ENCODE results near the gene LRRC59. TPM values are rescaled to one million over a fixed set of nuclear protein-coding genes. Genes with fewer than 3 reads are reported as not detected.

LRRC59 gene
- total and polyA plus RNA-seq, 2 of the 13 experiments (the other 11 are each of a cell fraction or from before 2014, with no cell fraction given): 87.3 to 222 TPM

DNA sequence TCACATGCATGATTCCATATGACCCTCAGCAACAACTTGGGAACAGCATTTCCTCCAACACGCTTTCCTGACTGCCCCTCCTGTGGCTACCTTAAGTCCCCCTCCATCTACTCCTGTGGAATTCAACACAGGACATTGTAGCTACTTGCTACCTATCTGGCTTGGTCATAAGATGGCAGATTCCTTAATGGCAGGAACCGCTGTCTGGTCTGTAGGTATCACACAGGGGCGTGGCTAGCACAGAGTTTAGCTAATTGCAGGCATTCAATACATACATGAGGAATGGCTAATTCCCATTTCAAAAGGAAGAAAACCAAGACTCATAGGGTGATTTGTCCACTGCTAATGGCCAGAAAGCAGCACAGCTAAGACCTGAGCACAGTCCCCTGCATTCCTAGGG, 8.6 kb downstream of the LRRC59 start (continued):
- TF ChIP-seq PRPF4 (IDR thresholded peaks at IDR 0.05; ENCODE audit: low read depth, low read length, poor library complexity, severe bottlenecking) (no peak), POLR2AphosphoS2 (IDR thresholded peaks at IDR 0.05; ENCODE audit: low read depth, low read length) (peak; percentile 87), RBAK (CRISPR knock-in tag; IDR thresholded peaks at IDR 0.05) (no peak)

- intact Hi-C loops (cut with micrococcal nuclease; ENCODE audit: unreplicated experiment) (no loop called here), in situ Hi-C loops (cut with HindIII; ENCODE audit: extremely low pct_ligation_motif_present, low pct_unique_long_range_greater_than_20kb) (no loop called here)
- peaks cover 60 to 92% of the 10 kb centered on the region in 2 experiments for H3K36me3 ChIP-seq (replicated peaks in 1 of 2; ENCODE audit: control insufficient read depth in 1 of 2, insufficient read depth in 2 of 2, low read length in 2 of 2)
- H3K4me3 ChIP-seq (replicated peaks in 1 of 3; ENCODE audit: insufficient read depth in 1 of 3, low read depth in 2 of 3, low read length in 3 of 3): no peak overlapping the region
- H3K79me2 ChIP-seq (ENCODE audit: insufficient read depth, low read length): peaks cover 7% of the 10 kb centered on the region
- TF ChIP-seq ZNF44 (CRISPR knock-in tag; IDR thresholded peaks at IDR 0.05): no peak
- no peak for TF ChIP-seq NR2C2 (CRISPR knock-in tag; IDR thresholded peaks at IDR 0.05; ENCODE audit: borderline replicate concordance)
- TF ChIP-seq ZKSCAN1 (IDR thresholded peaks at IDR 0.05; ENCODE audit: low read length): peak; percentile 83
- no TSS peak for BruUV-seq (replicated peaks)
- H3K9ac ChIP-seq (ENCODE audit: insufficient read depth, low read depth, low read length): no peak overlapping the region
- no peaks in the 10 kb centered on the region for H3K27me3 ChIP-seq (ENCODE audit: control insufficient read depth in 1 of 2, insufficient read depth in 2 of 2, low read length in 2 of 2)
- 93% methylated on average over 3 of the region's 3 CpGs for WGBS (ENCODE audit: low lambda C conversion rate)
- H4K20me1 ChIP-seq (ENCODE audit: insufficient read depth, low read length): 0 out of 2 replicates have a peak, but pooled peaks cover 3% of the 10 kb centered on the region
- FAIRE-seq (no peak), DNase-seq (ENCODE audit: low spot score) (no peak), ATAC-seq (peak; percentile 9; the same call in 2 of the 3 replicates)
- H3K4me2 ChIP-seq (ENCODE audit: low read depth, low read length): no peak overlapping the region
- H3K9me3 ChIP-seq (ENCODE audit: low read length): no peaks in the 10 kb centered on the region
- POLR2A ChIA-PET: interaction anchor here (4.7 kb wide), 1 partner anchor 11 kb away, joined by 19 read pairs; the partner anchor contains the start of gene LRRC59
- CTCF ChIA-PET (ENCODE audit: low intra/inter-chr PET ratio, low total read pairs): no interaction called here
- no peak overlapping the region for H2AFZ ChIP-seq (ENCODE audit: low read length)
- no peaks in the 10 kb centered on the region for H3K4me1 ChIP-seq (ENCODE audit: insufficient read depth, low read length)
- H3K27ac ChIP-seq (ENCODE audit: extremely low read length, insufficient read depth, low read length): no peak overlapping the region
Observed at GRCh38 chr17:50386510-50386909, 10.8 kb downstream of the LRRC59 start.

DNA sequence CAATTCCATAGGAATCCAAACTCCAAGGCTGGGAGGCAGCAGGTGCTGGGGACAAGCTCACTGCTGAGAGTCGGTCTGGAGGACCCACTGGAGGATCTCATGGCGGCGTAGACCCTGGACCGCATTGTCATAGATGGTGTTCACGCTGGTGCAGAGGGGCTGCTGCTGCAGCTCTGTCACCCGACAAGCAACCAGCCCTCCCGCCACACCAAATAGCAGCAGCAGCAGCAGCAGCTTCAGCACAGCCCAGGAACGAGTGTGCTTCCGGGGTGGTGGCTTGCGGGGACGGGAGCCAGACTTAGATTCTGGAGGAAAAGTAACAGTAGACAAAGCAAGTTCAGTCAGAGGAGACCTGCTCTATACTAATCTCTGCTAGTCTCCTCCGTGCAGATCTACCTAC, 14.4 kb downstream of the LRRC59 start:
- 0 out of 2 replicates have a peak, but pooled peaks cover 3% of the 10 kb centered on the region for H4K20me1 ChIP-seq (ENCODE audit: insufficient read depth, low read length)
- H3K27ac ChIP-seq (ENCODE audit: extremely low read length, insufficient read depth, low read length): no peak overlapping the region
- ATAC-seq (no peak), FAIRE-seq (no peak), DNase-seq (ENCODE audit: low spot score) (no peak)
- H3K79me2 ChIP-seq (ENCODE audit: insufficient read depth, low read length): no peaks in the 10 kb centered on the region
- no peaks in the 10 kb centered on the region for H3K9me3 ChIP-seq (ENCODE audit: low read length)
- H3K4me1 ChIP-seq (ENCODE audit: insufficient read depth, low read length): no peaks in the 10 kb centered on the region
- peaks cover 53 to 95% of the 10 kb centered on the region in 2 experiments for H3K36me3 ChIP-seq (replicated peaks in 1 of 2; ENCODE audit: control insufficient read depth in 1 of 2, insufficient read depth in 2 of 2, low read length in 2 of 2)
- H2AFZ ChIP-seq (ENCODE audit: low read length): no peak overlapping the region
- ChIA-PET CTCF (ENCODE audit: low intra/inter-chr PET ratio, low total read pairs) (no interaction called here), POLR2A (interaction anchor here (2.2 kb wide), 1 partner anchor 14 kb away, joined by 14 read pairs; the partner anchor contains the start of gene LRRC59)
- H3K4me2 ChIP-seq (ENCODE audit: low read depth, low read length): no peak overlapping the region
- H3K9ac ChIP-seq (ENCODE audit: insufficient read depth, low read depth, low read length): no peak overlapping the region
- in situ Hi-C loops (cut with HindIII; ENCODE audit: extremely low pct_ligation_motif_present, low pct_unique_long_range_greater_than_20kb) (no loop called here), intact Hi-C loops (cut with micrococcal nuclease; ENCODE audit: unreplicated experiment) (no loop called here)
- no peaks in the 10 kb centered on the region for H3K27me3 ChIP-seq (ENCODE audit: control insufficient read depth in 1 of 2, insufficient read depth in 2 of 2, low read length in 2 of 2)
- WGBS (ENCODE audit: low lambda C conversion rate): 98% methylated on average over 12 of the region's 12 CpGs
- TF ChIP-seq, protein P1, sequence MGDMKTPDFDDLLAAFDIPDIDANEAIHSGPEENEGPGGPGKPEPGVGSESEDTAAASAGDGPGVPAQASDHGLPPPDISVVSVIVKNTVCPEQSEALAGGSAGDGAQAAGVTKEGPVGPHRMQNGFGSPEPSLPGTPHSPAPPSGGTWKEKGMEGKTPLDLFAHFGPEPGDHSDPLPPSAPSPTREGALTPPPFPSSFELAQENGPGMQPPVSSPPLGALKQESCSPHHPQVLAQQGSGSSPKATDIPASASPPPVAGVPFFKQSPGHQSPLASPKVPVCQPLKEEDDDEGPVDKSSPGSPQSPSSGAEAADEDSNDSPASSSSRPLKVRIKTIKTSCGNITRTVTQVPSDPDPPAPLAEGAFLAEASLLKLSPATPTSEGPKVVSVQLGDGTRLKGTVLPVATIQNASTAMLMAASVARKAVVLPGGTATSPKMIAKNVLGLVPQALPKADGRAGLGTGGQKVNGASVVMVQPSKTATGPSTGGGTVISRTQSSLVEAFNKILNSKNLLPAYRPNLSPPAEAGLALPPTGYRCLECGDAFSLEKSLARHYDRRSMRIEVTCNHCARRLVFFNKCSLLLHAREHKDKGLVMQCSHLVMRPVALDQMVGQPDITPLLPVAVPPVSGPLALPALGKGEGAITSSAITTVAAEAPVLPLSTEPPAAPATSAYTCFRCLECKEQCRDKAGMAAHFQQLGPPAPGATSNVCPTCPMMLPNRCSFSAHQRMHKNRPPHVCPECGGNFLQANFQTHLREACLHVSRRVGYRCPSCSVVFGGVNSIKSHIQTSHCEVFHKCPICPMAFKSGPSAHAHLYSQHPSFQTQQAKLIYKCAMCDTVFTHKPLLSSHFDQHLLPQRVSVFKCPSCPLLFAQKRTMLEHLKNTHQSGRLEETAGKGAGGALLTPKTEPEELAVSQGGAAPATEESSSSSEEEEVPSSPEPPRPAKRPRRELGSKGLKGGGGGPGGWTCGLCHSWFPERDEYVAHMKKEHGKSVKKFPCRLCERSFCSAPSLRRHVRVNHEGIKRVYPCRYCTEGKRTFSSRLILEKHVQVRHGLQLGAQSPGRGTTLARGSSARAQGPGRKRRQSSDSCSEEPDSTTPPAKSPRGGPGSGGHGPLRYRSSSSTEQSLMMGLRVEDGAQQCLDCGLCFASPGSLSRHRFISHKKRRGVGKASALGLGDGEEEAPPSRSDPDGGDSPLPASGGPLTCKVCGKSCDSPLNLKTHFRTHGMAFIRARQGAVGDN (CRISPR knock-in tag; IDR thresholded peaks at IDR 0.05): peak; percentile 11; the same call in 1 of the 2 replicates
- no peak for TF ChIP-seq ZNF569 (CRISPR knock-in tag; IDR thresholded peaks at IDR 0.05; ENCODE audit: borderline replicate concordance)
- H3K4me3 ChIP-seq (replicated peaks in 1 of 3; ENCODE audit: insufficient read depth in 1 of 3, low read depth in 2 of 3, low read length in 3 of 3): no peak overlapping the region
- no TSS peak for BruUV-seq (replicated peaks)

Data from HepG2 (cell line).